ENCODE results near the gene MTHFD1L. TPM values are rescaled to one million over a fixed set of nuclear protein-coding genes. Genes with fewer than 3 reads are reported as not detected.

The MTHFD1L gene
- total and polyA plus RNA-seq, 11 donors: 1.1 to 13.2 (median 4.2) TPM

DNA sequence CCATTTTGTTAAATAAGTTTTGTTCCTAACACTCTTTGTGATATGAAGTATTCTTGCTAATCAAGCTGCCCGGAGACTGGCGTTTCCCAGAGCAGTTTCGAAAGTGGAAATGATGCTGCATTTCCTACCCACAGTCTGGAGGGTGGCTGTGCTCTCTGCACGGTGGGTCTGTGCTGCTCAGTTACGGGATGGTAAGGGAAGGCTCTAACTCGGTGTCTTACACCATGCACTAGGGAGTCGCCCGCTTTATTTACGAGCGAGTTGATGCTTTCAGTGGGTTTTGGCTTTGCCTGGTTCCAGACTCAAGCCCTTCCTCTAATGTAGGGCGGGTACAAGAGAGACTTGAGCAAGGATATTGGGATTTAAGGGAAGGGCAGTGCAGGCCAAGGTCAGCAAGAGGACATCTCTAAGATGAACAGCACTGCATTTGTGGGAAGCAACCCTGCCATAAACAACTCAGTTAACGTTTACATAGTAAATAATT, 194.2 kb downstream of the MTHFD1L start:
- H3K4me3 ChIP-seq: no peak overlapping the region
- TF ChIP-seq POLR2A (IDR thresholded peaks at IDR 0.05): no peak
- TF ChIP-seq, protein P1, sequence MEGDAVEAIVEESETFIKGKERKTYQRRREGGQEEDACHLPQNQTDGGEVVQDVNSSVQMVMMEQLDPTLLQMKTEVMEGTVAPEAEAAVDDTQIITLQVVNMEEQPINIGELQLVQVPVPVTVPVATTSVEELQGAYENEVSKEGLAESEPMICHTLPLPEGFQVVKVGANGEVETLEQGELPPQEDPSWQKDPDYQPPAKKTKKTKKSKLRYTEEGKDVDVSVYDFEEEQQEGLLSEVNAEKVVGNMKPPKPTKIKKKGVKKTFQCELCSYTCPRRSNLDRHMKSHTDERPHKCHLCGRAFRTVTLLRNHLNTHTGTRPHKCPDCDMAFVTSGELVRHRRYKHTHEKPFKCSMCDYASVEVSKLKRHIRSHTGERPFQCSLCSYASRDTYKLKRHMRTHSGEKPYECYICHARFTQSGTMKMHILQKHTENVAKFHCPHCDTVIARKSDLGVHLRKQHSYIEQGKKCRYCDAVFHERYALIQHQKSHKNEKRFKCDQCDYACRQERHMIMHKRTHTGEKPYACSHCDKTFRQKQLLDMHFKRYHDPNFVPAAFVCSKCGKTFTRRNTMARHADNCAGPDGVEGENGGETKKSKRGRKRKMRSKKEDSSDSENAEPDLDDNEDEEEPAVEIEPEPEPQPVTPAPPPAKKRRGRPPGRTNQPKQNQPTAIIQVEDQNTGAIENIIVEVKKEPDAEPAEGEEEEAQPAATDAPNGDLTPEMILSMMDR (IDR thresholded peaks at IDR 0.05): no peak
- 82 to 91% (median 86%) methylated on average over 12 of the region's 12 CpGs for WGBS, 4 donors
- no peaks in the 10 kb centered on the region for H3K36me3 ChIP-seq
- intact Hi-C loops (cut with DNase I): no loop called here
- ATAC-seq (no peak), DNase-seq (no peak)
- H3K27ac ChIP-seq: no peak overlapping the region
- peaks cover 0 to 28% (median 6%) of the 10 kb centered on the region in 12 donors for H3K4me1 ChIP-seq
- H3K27me3 ChIP-seq: no peaks in the 10 kb centered on the region
- H3K9me3 ChIP-seq: no peaks in the 10 kb centered on the region

DNA sequence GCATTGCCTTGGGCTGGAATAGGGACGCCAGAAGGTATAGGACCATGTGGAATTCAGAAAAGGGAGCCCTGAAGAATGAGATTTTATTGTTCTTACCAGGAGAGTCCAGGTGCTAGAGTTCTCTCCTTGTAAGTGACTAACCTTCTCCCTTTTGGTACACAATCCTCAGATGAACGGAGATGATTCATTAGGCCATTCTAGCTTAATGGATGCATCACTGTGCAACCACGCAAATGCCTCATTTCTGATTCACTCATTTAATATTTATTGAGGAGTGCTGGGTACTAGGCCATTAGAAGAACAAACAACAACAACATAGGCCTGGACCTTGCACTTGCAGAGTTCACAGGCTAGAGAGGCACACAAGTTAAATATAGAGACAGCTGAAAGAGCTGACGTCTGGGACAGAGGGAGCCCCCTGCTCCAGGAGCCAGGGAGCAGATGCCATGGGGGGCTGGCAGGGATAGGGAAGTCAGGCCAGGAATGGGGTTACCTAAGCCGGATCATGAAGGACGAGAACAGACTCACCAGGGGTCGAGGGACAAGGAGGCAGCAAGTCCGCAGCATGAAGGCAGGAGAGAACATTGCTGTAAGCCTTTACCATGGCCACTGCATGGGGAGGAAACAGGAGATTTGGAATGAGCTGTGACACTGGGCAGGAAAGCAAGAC, 194.7 kb downstream of the MTHFD1L start:
- no peak for DNase-seq
- TF ChIP-seq, protein P1 (IDR thresholded peaks at IDR 0.05): no peak
- TF ChIP-seq POLR2A (IDR thresholded peaks at IDR 0.05): no peak
- intact Hi-C loops (cut with DNase I): no loop called here
- no peak for ATAC-seq
- Histone ChIP-seq H3K4me3 (no peak overlapping the region), H3K27ac (no peak overlapping the region), H3K36me3 (no peaks in the 10 kb centered on the region), H3K27me3 (no peaks in the 10 kb centered on the region), H3K9me3 (no peaks in the 10 kb centered on the region), H3K4me1 (peaks cover 0 to 33% (median 6%) of the 10 kb centered on the region in 12 donors)
- WGBS, 4 donors: 91 to 92% (median 91%) methylated on average over 8 of the region's 8 CpGs

DNA sequence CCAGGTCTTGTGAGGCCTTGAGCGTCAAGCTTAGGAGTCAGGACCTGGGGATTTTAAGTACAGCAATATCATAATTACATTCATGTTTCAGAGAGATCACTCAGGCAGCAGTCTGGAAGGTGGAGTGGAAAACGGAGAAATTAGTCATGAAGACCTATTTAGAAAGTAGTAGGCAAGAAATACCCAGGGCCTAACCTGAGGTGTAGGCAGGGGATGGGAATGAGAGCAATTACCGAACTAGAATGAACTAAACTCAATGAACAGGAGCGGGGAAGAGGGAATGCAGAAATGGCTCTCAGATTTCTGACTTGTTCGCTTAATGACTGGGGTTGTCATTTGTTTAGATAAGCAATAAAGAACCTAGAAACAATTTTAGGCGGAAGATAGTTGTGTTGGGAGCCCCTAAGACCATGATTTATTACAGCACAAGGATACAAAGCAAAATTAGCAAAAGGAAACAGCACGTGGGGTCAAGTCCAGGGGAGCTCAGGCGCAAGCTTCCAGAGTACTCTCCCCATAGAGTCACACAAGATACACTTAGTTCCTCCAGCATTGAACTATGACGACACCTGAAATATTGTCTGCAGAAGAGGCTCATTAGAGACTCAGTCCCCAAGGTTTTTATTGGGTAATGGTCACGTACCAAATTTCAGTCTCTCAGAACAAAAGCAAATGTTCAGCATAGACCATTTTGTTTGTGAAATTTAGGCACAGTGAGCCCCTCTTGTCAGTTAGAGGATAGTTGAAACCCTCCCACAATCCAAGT, 195.4 kb downstream of the MTHFD1L start:
- H3K4me1 ChIP-seq: peaks cover 0 to 33% (median 6%) of the 10 kb centered on the region in 12 donors
- H3K4me3 ChIP-seq: no peak overlapping the region
- H3K36me3 ChIP-seq: no peaks in the 10 kb centered on the region
- no peak for DNase-seq
- WGBS, 4 donors: 92 to 97% (median 96%) methylated on average over 10 of the region's 10 CpGs
- no peaks in the 10 kb centered on the region for H3K27me3 ChIP-seq
- no peaks in the 10 kb centered on the region for H3K9me3 ChIP-seq
- intact Hi-C loops (cut with DNase I): no loop called here
- no peak overlapping the region for H3K27ac ChIP-seq
- ATAC-seq: no peak
- TF ChIP-seq, protein P1 (IDR thresholded peaks at IDR 0.05): no peak
- TF ChIP-seq POLR2A (IDR thresholded peaks at IDR 0.05): no peak

DNA sequence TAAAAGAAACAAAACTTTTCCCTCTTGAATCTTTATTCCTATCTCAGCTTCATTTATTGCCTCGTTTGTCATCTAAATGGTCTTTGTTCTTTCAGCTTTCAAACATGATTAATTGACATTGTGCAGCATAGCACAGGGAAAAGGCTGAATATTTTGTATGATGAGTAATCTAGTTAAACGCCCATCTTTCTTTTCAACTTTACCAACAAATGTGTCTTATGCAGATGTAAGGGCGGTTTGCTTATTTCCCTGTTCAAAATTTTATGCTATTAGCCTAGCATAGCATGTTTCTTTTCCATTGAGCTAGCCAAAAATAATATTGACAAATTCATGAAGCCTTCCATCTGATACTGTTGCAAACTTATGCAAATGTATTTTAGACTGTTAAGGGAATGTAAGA, 197.8 kb downstream of the MTHFD1L start:
- H3K9me3 ChIP-seq: no peaks in the 10 kb centered on the region
- H3K27me3 ChIP-seq: no peaks in the 10 kb centered on the region
- 57 to 76% (median 73%) methylated on average over 3 of the region's 3 CpGs for WGBS, 4 donors
- H3K36me3 ChIP-seq: no peaks in the 10 kb centered on the region
- TF ChIP-seq, protein P1 (IDR thresholded peaks at IDR 0.05): no peak
- TF ChIP-seq POLR2A (IDR thresholded peaks at IDR 0.05): no peak
- peaks cover 0 to 37% (median 13%) of the 10 kb centered on the region in 12 donors for H3K4me1 ChIP-seq
- no peak overlapping the region for H3K4me3 ChIP-seq
- peak overlapping the region in 3 of 12 donors; percentile 13 to 27 (median 22) for H3K27ac ChIP-seq
- ATAC-seq (no peak), DNase-seq (no peak)
- intact Hi-C loops (cut with DNase I): loop anchor here in 1 of 10 donors (2.0 kb wide), 1 partner anchor 19 kb away; no protein-coding TSS in a partner anchor
